Suprapubic skin (tissue), 4 donors: ENCODE measurements around the gene CHAT.

ENCODE experiments used
- CTCF ChIP-seq, 2 donors: fragments of 200-600 bp in 1 of 2; fragments of 450-650 bp in 1 of 2; sonication (generic) in 1 of 2; IDR thresholded peaks; one replicate each; pipeline ENCODE4 v1.5.1; 2016 to 2019; ENCODE audit warnings: antibody characterized with exemption in 2 of 2, mild to moderate bottlenecking in 1 of 2, moderate library complexity in 1 of 2
- POLR2A ChIP-seq, 2 donors: fragments of 450-650 bp; IDR thresholded peaks; one replicate each; pipeline ENCODE4 v1.6.1; 2017; ENCODE audit warnings: antibody characterized with exemption in 2 of 2, mild to moderate bottlenecking in 2 of 2, moderate library complexity in 2 of 2
- POLR2AphosphoS5 ChIP-seq, 3 donors: sonication (generic); formaldehyde crosslinking; IDR thresholded peaks; one replicate each; pipeline ENCODE4 v1.6.1; 2017; ENCODE audit warnings: antibody characterized with exemption in 3 of 3

GRCh38 chr10:49564461-49565009 lies 49.3 kb upstream of the CHAT start:
- TF ChIP-seq CTCF (IDR thresholded peaks at IDR 0.05) (no peak), POLR2A (IDR thresholded peaks at IDR 0.05) (no peak), POLR2AphosphoS5 (IDR thresholded peaks at IDR 0.05) (no peak)
